GM12878 (cell line): ENCODE measurements around the gene TPPP.

Source experiments
- ASH2L ChIP-seq: fragments of 300-600, 200-600 bp; sonication (generic); IDR thresholded peaks from 2 replicates; pipeline ENCODE4 v1.6.1; 2017; ENCODE audit warnings: low read depth, mild to moderate bottlenecking, borderline replicate concordance
- POLR2AphosphoS5 ChIP-seq: IDR thresholded peaks from 2 replicates; pipeline ENCODE4 v1.6.1; 2011; ENCODE audit warnings: mild to moderate bottlenecking, low read length, inconsistent platforms
- RELA ChIP-seq: fragments of 450-650 bp; IDR thresholded peaks from 2 replicates; pipeline ENCODE4 v1.8.0; 2014; ENCODE audit warnings: borderline replicate concordance; ENCODE audit not compliant: partially characterized antibody
- SP1 ChIP-seq: IDR thresholded peaks from one replicate; pipeline ENCODE4 v1.6.1; 2011; ENCODE audit warnings: low read depth, low read length
- TF ChIP-seq, protein P1 (sequence below): IDR thresholded peaks from 2 replicates; pipeline ENCODE4 v1.6.1; 2011; ENCODE audit warnings: mild to moderate bottlenecking, low read depth, low read length, moderate library complexity; ENCODE audit not compliant: insufficient replicate concordance

DNA sequence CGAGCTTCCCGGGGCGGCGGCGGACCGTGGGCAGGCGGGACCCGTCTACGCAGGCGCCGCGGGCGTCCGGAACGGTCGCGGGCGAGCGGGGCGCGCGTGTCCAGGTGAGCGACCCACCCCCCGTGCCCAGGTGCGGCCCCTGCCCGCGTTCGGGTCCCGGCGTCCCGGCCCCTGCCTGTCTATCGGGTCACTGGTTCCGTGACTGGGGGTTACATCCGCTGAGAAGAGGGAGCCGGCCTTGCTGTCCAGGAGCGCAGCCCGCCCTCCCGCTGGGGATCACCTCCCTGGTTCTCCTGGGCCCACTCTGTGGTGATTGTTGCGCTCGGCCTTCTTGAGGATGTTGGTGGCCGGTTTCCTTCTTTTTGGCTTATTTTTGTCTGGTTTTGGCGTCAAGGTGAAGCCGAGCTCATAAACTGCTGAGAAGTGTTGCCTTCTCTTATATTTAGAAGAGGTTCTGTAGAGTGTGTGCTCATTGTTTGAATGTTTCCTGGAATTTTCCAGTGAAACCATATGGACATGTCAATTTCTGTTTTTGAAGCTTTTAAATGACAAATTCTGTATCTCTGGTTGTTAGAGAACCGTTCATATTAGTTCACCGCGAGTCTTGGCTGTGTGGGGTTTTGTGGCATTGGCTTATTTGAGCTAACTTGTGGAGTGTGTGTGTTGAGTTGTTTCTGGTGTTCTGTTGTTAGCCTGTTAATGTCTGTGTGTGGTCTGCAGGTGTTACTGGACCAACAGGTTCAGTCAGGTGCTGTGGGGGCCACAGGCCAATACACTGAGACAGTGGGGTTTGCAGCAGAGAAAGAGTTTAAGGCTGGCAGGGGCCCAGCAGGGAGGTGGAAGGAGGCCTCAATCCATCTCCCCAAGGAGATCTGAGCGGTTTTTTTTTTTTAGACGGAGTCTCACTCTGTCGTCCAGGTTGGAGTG is 80.4 kb downstream of the TPPP start:
- TF ChIP-seq RELA (no peak), SP1 (no peak), POLR2AphosphoS5 (no peak), ASH2L (no peak)
- TF ChIP-seq, protein P1, sequence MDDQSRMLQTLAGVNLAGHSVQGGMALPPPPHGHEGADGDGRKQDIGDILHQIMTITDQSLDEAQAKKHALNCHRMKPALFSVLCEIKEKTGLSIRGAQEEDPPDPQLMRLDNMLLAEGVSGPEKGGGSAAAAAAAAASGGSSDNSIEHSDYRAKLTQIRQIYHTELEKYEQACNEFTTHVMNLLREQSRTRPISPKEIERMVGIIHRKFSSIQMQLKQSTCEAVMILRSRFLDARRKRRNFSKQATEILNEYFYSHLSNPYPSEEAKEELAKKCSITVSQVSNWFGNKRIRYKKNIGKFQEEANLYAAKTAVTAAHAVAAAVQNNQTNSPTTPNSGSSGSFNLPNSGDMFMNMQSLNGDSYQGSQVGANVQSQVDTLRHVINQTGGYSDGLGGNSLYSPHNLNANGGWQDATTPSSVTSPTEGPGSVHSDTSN: no peak
